Measurements from ENCODE around the gene FAM168A.

GRCh38 chr11:73409431-73409830, 188.5 kb downstream of the FAM168A start:
- TF ChIP-seq CTCF (conservative IDR thresholded peaks at IDR 0.05 in 1 of 2, IDR thresholded peaks at IDR 0.05 in 1 of 2; ENCODE audit: extremely low read depth in 1 of 2, insufficient read depth in 1 of 2, low read depth in 1 of 2, low read length in 2 of 2) = no peak
- TF ChIP-seq EZH2 (IDR thresholded peaks at IDR 0.05; ENCODE audit: borderline replicate concordance, low read length) = no peak

All from mammary epithelial cell (primary cell).